Measurements from ENCODE around the gene USP27X. TPM values are rescaled to one million over a fixed set of nuclear protein-coding genes. Genes with fewer than 3 reads are reported as not detected.

Gene USP27X
- total RNA-seq, 1 donor from 2014 or later: 16.7 TPM

DNA sequence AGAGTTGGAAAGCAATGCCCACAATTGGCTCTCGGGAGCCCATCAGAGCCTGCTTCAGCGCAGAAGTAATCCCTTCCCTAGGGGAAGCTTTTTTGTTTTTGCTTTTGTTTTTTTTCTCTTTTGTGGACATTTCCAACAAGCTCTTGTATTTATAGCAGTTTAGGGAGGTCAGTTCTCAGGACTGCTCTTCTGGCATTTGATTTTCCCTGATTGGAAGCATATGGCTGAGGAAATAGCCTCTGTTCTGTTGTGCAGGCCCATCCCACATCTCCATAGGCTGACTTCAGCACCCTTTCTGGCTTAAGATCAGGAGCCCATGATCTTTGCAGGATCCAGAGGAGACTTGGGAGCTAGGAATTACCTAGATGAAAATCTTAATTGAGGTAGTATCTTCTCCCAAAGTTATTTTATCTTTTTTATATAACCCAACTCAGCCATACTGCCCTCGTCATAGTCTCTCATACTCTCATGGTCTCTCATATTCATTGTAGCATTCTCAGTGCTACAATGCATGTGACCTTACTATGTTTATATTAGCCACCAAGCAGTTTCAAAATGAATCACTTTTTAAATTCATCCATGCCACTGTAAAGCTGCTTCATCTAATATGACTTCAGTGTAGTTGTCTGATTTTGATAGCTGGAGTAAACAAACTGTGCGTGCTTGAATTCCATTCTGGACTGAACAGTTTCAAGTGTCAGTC, 33.4 kb upstream of the USP27X start:
- no peaks in the 10 kb centered on the region for H3K36me3 Mint-ChIP-seq
- no peak overlapping the region for H3K4me3 Mint-ChIP-seq
- TF ChIP-seq, protein P1, sequence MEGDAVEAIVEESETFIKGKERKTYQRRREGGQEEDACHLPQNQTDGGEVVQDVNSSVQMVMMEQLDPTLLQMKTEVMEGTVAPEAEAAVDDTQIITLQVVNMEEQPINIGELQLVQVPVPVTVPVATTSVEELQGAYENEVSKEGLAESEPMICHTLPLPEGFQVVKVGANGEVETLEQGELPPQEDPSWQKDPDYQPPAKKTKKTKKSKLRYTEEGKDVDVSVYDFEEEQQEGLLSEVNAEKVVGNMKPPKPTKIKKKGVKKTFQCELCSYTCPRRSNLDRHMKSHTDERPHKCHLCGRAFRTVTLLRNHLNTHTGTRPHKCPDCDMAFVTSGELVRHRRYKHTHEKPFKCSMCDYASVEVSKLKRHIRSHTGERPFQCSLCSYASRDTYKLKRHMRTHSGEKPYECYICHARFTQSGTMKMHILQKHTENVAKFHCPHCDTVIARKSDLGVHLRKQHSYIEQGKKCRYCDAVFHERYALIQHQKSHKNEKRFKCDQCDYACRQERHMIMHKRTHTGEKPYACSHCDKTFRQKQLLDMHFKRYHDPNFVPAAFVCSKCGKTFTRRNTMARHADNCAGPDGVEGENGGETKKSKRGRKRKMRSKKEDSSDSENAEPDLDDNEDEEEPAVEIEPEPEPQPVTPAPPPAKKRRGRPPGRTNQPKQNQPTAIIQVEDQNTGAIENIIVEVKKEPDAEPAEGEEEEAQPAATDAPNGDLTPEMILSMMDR (IDR thresholded peaks at IDR 0.05; ENCODE audit: unreplicated experiment): no peak
- no peak overlapping the region for H3K27ac Mint-ChIP-seq
- H3K9me3 Mint-ChIP-seq: peaks cover 47% of the 10 kb centered on the region
- DNase-seq (ENCODE audit: low spot score in 2 of 2, unreplicated experiment in 2 of 2): no peak
- peaks cover 17% of the 10 kb centered on the region for H3K4me1 Mint-ChIP-seq
- H3K27me3 Mint-ChIP-seq (ENCODE audit: low read depth): no peaks in the 10 kb centered on the region

DNA sequence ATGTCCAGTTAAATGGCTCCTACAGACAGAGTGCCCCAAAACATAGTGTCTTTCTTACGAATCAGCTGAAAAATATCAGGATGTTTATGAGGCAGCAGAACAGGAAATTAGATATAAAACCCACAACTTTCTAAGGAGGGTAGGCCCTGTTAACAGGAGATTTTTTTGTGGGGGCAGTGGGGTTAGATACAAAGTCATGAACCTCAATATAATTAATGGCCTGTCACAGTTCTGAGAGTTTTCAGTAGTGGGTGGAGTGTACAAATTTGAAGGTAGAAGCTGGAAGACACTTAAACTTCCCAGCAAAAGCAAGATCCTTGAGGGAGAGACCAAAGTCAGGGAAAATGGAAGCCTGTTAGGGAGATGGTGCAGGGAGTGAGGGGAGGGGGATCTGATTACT, 32.8 kb upstream of the USP27X start:
- Mint-ChIP-seq H3K27ac (peak overlapping the region; percentile 48), H3K27me3 (ENCODE audit: low read depth) (no peaks in the 10 kb centered on the region), H3K9me3 (peaks cover 45% of the 10 kb centered on the region), H3K4me1 (peaks cover 13% of the 10 kb centered on the region), H3K4me3 (no peak overlapping the region), H3K36me3 (no peaks in the 10 kb centered on the region)
- TF ChIP-seq, protein P1 (IDR thresholded peaks at IDR 0.05; ENCODE audit: unreplicated experiment): no peak
- DNase-seq (ENCODE audit: low spot score in 2 of 2, unreplicated experiment in 2 of 2): no peak

DNA sequence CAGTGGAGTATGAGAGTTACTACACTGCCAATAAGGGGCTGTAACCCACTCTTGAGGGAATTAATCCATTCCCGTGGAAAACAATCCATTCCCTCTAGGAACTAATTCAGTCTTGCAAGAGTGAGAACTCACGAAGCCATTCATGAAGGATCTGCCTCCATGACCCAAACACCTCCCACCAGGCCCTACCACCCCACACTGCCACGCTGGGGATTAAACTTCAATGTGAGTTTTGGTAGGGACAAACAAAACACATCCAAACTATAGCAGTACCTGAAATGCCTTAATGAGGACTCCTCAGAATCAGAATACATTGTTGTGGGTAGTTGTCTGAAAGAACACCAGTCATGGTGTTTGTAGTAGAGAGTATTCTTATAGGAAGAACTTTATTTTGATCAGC, 31.0 kb upstream of the USP27X start:
- H3K4me3 Mint-ChIP-seq: no peak overlapping the region

DNA sequence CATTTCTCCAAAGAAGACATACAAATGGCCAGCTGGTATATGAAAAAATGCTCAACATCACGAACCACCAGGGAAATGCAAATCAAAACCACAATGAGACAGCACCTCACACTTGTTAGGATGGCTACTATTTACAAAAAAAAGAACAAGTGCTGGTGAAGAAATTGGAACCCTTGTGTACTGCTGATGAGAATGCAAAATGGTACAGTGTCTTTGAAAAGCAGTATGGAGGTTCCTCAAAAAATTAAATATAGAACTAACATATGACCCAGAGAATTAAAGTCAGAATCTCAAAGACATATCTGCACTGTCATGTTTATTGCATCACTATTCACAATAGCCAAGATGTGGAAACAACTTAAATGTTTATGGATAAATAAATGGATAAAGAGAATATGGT, 29.3 kb upstream of the USP27X start:
- peaks cover 13% of the 10 kb centered on the region for H3K4me1 Mint-ChIP-seq
- H3K9me3 Mint-ChIP-seq: peaks cover 53% of the 10 kb centered on the region
- H3K27me3 Mint-ChIP-seq (ENCODE audit: low read depth): no peaks in the 10 kb centered on the region
- no peaks in the 10 kb centered on the region for H3K36me3 Mint-ChIP-seq
- DNase-seq (ENCODE audit: low spot score in 2 of 2, unreplicated experiment in 2 of 2): no peak
- no peak overlapping the region for H3K4me3 Mint-ChIP-seq
- H3K27ac Mint-ChIP-seq: no peak overlapping the region
- TF ChIP-seq, protein P1 (IDR thresholded peaks at IDR 0.05; ENCODE audit: unreplicated experiment): no peak

More for the DNA sequence above, 31.0 kb upstream of the USP27X start:
- TF ChIP-seq, protein P1 (IDR thresholded peaks at IDR 0.05; ENCODE audit: unreplicated experiment): no peak
- Mint-ChIP-seq H3K4me1 (peaks cover 13% of the 10 kb centered on the region), H3K27ac (no peak overlapping the region), H3K27me3 (ENCODE audit: low read depth) (no peaks in the 10 kb centered on the region), H3K9me3 (peaks cover 42% of the 10 kb centered on the region), H3K36me3 (no peaks in the 10 kb centered on the region)
- no peak for DNase-seq (ENCODE audit: low spot score in 2 of 2, unreplicated experiment in 2 of 2)

DNA sequence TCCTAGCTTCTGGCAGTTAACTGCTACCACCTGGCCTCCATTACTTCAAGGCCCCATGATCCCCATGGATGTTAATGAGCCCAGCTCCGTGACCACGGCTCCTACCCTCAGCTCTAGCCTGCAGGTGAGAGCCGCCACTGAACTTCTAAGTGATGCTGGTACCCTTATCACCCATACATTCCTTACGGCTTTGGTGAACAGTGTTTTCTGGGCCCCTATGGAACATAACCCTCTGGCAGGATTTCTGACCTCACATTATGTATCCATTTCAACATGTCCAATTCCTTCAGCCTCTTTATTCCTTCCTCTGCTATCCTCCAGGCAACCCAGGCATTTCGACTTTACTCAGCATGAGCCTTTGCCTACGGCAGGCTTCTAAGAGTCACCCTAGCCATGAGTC, 25.6 kb upstream of the USP27X start:
- Mint-ChIP-seq H3K4me3 (no peak overlapping the region), H3K9me3 (peaks cover 38% of the 10 kb centered on the region), H3K27me3 (ENCODE audit: low read depth) (no peaks in the 10 kb centered on the region), H3K36me3 (no peaks in the 10 kb centered on the region), H3K27ac (no peak overlapping the region), H3K4me1 (no peaks in the 10 kb centered on the region)
- TF ChIP-seq, protein P1 (IDR thresholded peaks at IDR 0.05; ENCODE audit: unreplicated experiment): no peak
- no peak for DNase-seq (ENCODE audit: low spot score in 2 of 2, unreplicated experiment in 2 of 2)
